Lower leg skin (tissue), 4 donors: ENCODE results near the gene PLPPR1. TPM values are rescaled to one million over a fixed set of nuclear protein-coding genes. Genes with fewer than 3 reads are reported as not detected.

Source experiments
- DNase-seq, 2 donors: peaks; one replicate each; pipeline ENCODE4 v3.0.0-alpha.2; 2019; ENCODE audit warnings: low spot score in 2 of 2
- H3K4me3 ChIP-seq: fragments of 200-600 bp; sonication (generic); 2 replicates; pipeline ENCODE4 v1.5.1; 2017; ENCODE audit warnings: mild to moderate bottlenecking, low read depth; ENCODE audit not compliant: poor library complexity, severe bottlenecking
- POLR2A ChIP-seq, 2 donors: fragments of 450-650 bp; IDR thresholded peaks; one replicate each; pipeline ENCODE4 v1.6.1; 2016 to 2017; ENCODE audit warnings: antibody characterized with exemption in 2 of 2, mild to moderate bottlenecking in 1 of 2, moderate library complexity in 1 of 2
- WGBS, 2 donors: methylation state at CpG; one replicate each; pipeline ENCODE4 v1.1.5; 2018; 5-methylcytosine and 5-hydroxymethylcytosine counted together
- intact Hi-C: fragments of 100-400 bp; cut with DNase I; formaldehyde crosslinking; loops from one replicate; pipeline ENCODE4 v1.15.0; 2023; ENCODE audit warnings: low total_unique reads
- total RNA-seq, 4 donors: library from RNA; depleted of rRNA; stranded (reverse); fragments of >200 nt; gene quantifications; one replicate each; pipeline ENCODE4 v1.1.0, GENCODE V29; 2016
- TF ChIP-seq, protein P1 (sequence below), 3 donors: fragments of 450-650 bp; IDR thresholded peaks; one replicate each; pipeline ENCODE4 v1.5.1; 2016; ENCODE audit warnings: antibody characterized with exemption in 3 of 3, mild to moderate bottlenecking in 3 of 3, moderate library complexity in 2 of 3

PLPPR1 gene
- total RNA-seq, 4 donors from 2014 or later: 0.19 to 2.2 (median 0.39) TPM; not detected in 1

- H3K4me3 ChIP-seq: no peak overlapping the region
- TF ChIP-seq POLR2A (IDR thresholded peaks at IDR 0.05): no peak
- TF ChIP-seq, protein P1, sequence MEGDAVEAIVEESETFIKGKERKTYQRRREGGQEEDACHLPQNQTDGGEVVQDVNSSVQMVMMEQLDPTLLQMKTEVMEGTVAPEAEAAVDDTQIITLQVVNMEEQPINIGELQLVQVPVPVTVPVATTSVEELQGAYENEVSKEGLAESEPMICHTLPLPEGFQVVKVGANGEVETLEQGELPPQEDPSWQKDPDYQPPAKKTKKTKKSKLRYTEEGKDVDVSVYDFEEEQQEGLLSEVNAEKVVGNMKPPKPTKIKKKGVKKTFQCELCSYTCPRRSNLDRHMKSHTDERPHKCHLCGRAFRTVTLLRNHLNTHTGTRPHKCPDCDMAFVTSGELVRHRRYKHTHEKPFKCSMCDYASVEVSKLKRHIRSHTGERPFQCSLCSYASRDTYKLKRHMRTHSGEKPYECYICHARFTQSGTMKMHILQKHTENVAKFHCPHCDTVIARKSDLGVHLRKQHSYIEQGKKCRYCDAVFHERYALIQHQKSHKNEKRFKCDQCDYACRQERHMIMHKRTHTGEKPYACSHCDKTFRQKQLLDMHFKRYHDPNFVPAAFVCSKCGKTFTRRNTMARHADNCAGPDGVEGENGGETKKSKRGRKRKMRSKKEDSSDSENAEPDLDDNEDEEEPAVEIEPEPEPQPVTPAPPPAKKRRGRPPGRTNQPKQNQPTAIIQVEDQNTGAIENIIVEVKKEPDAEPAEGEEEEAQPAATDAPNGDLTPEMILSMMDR (IDR thresholded peaks at IDR 0.05): no peak
- WGBS, 2 donors: 72 to 77% methylated on average over 3 of the region's 3 CpGs
- DNase-seq: no peak
- intact Hi-C loops: no loop called here
Observed at GRCh38 chr9:101087426-101087825, 58.9 kb downstream of the PLPPR1 start.

DNA sequence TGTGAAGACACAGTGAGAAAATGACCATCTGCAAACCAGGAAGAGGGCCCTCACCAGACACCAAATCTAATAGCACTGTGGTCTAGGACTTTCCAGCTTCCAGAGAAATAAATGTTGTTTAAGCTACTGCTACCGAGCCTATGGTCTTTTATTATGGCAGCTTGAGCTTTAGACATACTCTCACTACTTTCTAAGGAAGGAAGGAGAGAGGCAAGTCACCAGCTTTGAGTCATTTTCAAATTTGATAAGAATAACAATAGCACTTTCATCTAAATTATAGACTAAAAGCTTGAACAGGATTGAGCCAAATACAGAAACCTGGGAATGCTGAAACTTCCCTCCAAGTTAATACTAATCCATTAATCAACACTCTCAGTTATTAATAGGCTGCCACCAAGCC lies 64.4 kb downstream of the PLPPR1 start:
- intact Hi-C loops: no loop called here
- no peak for DNase-seq
- TF ChIP-seq, protein P1 (IDR thresholded peaks at IDR 0.05): no peak
- no peak for TF ChIP-seq POLR2A (IDR thresholded peaks at IDR 0.05)
- 89 to 97% methylated on average over 1 of the region's 1 CpG for WGBS, 2 donors
- no peak overlapping the region for H3K4me3 ChIP-seq

DNA sequence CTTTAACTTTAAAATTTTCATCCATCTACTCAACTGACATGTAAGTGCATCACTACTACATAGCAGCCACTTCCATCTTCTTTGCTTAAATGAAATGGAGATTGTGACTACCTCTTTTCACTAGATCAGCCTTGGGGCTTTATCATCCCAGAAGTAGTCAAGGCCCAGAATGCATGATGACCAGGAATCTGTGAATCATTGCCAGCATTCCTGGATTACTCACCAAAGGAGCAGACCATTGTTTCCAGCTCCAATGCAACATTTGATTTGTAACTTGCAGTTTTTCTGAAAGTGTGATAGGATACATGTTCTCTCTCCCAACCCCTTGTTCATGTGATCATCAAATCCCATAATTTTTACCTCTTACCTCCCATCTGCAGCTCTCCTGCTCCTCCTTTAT lies 65.1 kb downstream of the PLPPR1 start:
- intact Hi-C loops: no loop called here
- no peak for DNase-seq

DNA sequence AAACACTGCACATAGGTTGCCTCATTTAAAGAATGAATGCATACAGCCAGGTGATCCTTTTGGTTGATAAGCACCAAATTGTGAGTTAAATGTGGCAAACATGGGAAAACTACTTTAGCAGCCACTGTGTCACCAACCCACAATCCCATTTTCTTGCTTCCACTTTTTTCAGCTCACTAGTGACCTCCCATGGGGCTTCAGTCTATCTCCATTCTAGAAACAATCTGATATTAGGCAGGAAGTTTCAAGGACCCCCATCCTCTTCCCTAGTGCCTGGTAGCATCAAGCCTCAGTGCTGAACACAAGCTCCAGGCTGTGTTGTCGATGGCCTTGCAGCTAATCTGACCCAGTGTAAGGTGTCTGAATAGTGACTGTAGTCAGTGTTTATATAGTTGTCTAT lies 66.2 kb downstream of the PLPPR1 start:
- WGBS, 2 donors: 83 to 96% methylated on average over 1 of the region's 1 CpG
- H3K4me3 ChIP-seq: no peak overlapping the region
- intact Hi-C loops: no loop called here
- TF ChIP-seq, protein P1 (IDR thresholded peaks at IDR 0.05): no peak
- TF ChIP-seq POLR2A (IDR thresholded peaks at IDR 0.05): no peak
- no peak for DNase-seq

More for the DNA sequence above, 65.1 kb downstream of the PLPPR1 start:
- H3K4me3 ChIP-seq: no peak overlapping the region
- TF ChIP-seq POLR2A (IDR thresholded peaks at IDR 0.05): no peak
- TF ChIP-seq, protein P1 (IDR thresholded peaks at IDR 0.05): no peak

- H3K4me3 ChIP-seq: no peak overlapping the region
- WGBS, 2 donors: 50 to 62% methylated on average over 1 of the region's 1 CpG
- no peak for TF ChIP-seq POLR2A (IDR thresholded peaks at IDR 0.05)
- TF ChIP-seq, protein P1 (IDR thresholded peaks at IDR 0.05): no peak
Observed at GRCh38 chr9:101097210-101097609, 68.7 kb downstream of the PLPPR1 start.

GRCh38 chr9:101098392-101098791 lies 69.9 kb downstream of the PLPPR1 start:
- intact Hi-C loops: no loop called here
- no peak overlapping the region for H3K4me3 ChIP-seq
- DNase-seq: no peak
- TF ChIP-seq POLR2A (IDR thresholded peaks at IDR 0.05): no peak
- TF ChIP-seq, protein P1 (IDR thresholded peaks at IDR 0.05): no peak

More at GRCh38 chr9:101097210-101097609, 68.7 kb downstream of the PLPPR1 start:
- DNase-seq: no peak
- intact Hi-C loops: no loop called here
